GM12874 (cell line): ENCODE results near the gene RACGAP1.
A peak's percentile ranks its signal among the peaks of the same experiment; 100 is the strongest.

Source experiments
- CTCF ChIP-seq: IDR thresholded peaks from 2 replicates; pipeline ENCODE4 v1.5.1; 2011; ENCODE audit warnings: low read depth, mild to moderate bottlenecking, control low read depth, low read length, moderate library complexity; ENCODE audit not compliant: insufficient read depth

The RACGAP1 gene

GRCh38 chr12:49946497-49946896, 78.8 kb downstream of the RACGAP1 start:
- no peak for TF ChIP-seq CTCF

- no peak for TF ChIP-seq CTCF
Observed at GRCh38 chr12:49946086-49946485, 79.2 kb downstream of the RACGAP1 start.

- peak; percentile 98 for TF ChIP-seq CTCF
Observed at GRCh38 chr12:49945394-49946080, 79.8 kb downstream of the RACGAP1 start.

GRCh38 chr12:49944718-49945117, 80.6 kb downstream of the RACGAP1 start:
- no peak for TF ChIP-seq CTCF

GRCh38 chr12:49944046-49944445, 81.2 kb downstream of the RACGAP1 start:
- TF ChIP-seq CTCF, result no peak

- TF ChIP-seq CTCF, result no peak
Observed at GRCh38 chr12:49943625-49943960, 81.7 kb downstream of the RACGAP1 start.

GRCh38 chr12:49942921-49943624, 82.2 kb downstream of the RACGAP1 start:
- no peak for TF ChIP-seq CTCF
